CD8-positive, alpha-beta memory T cell (primary cell): Measurements from ENCODE around the gene OPCML. TPM values are rescaled to one million over a fixed set of nuclear protein-coding genes. Genes with fewer than 3 reads are reported as not detected.

Experiments used
- CTCF ChIA-PET: fragments of 350-600 bp; sonication (Branson Sonifier 250); formaldehyde crosslinking; loops from one replicate; lab custom pipeline; 2021; ENCODE audit warnings: antibody characterized with exemption; lab: Charles Lee
- POLR2A ChIA-PET: fragments of 350-600 bp; sonication (Branson Sonifier 250); formaldehyde crosslinking; loops from one replicate; lab custom pipeline; 2021; ENCODE audit warnings: antibody characterized with exemption; lab: Charles Lee
- DNase-seq, 5 donors: peaks; one replicate each; pipeline versions ENCODE4 v3.0.0 to v3.0.0-alpha.2; 2020 to 2022; ENCODE audit warnings: mixed read lengths in 1 of 5
- H3K27ac ChIP-seq: one replicate; pipeline ENCODE4 v1.7.0; 2013; ENCODE audit warnings: low read depth, mild to moderate bottlenecking, low read length, moderate library complexity
- H3K27me3 ChIP-seq: 2 replicates; pipeline ENCODE4 v1.7.0; 2013; ENCODE audit warnings: low read length, mild to moderate bottlenecking; ENCODE audit not compliant: insufficient read depth, poor library complexity, severe bottlenecking
- H3K36me3 ChIP-seq: 2 replicates; pipeline ENCODE4 v1.7.0; 2013; ENCODE audit warnings: mild to moderate bottlenecking, low read length, moderate library complexity; ENCODE audit not compliant: insufficient read depth
- H3K4me1 ChIP-seq: 2 replicates; pipeline ENCODE4 v1.7.0; 2013; ENCODE audit warnings: mild to moderate bottlenecking, low read length, moderate library complexity; ENCODE audit not compliant: insufficient read depth
- H3K4me3 ChIP-seq: 2 replicates; pipeline ENCODE4 v1.7.0; 2013; ENCODE audit warnings: mild to moderate bottlenecking, low read length
- H3K9me3 ChIP-seq: 2 replicates; pipeline ENCODE4 v1.7.0; 2013; ENCODE audit warnings: mild to moderate bottlenecking, low read length
- H3K27ac Mint-ChIP-seq, 8 donors: one replicate each; pipeline ENCODE4 v1.8.0; 2020 to 2021; ENCODE audit warnings: mixed read lengths in 8 of 8, mild to moderate bottlenecking in 6 of 8, inconsistent platforms in 3 of 8, moderate library complexity in 3 of 8
- H3K27me3 Mint-ChIP-seq, 2 donors: one replicate each; pipeline ENCODE4 v1.8.0; 2020 to 2021; ENCODE audit warnings: mixed read lengths in 2 of 2, mild to moderate bottlenecking in 1 of 2, moderate library complexity in 1 of 2
- H3K36me3 Mint-ChIP-seq, 3 donors: one replicate each; pipeline ENCODE4 v1.8.0; 2020 to 2021; ENCODE audit warnings: mixed read lengths in 3 of 3, inconsistent platforms in 1 of 3, mild to moderate bottlenecking in 1 of 3
- H3K4me1 Mint-ChIP-seq, 3 donors: one replicate each; pipeline ENCODE4 v1.8.0; 2020 to 2021; ENCODE audit warnings: mixed read lengths in 3 of 3, inconsistent platforms in 1 of 3, mild to moderate bottlenecking in 1 of 3
- H3K4me3 Mint-ChIP-seq, 7 donors: one replicate each; pipeline ENCODE4 v1.8.0; 2020 to 2021; ENCODE audit warnings: mixed read lengths in 7 of 7, mild to moderate bottlenecking in 6 of 7, moderate library complexity in 4 of 7, inconsistent platforms in 2 of 7
- H3K9me3 Mint-ChIP-seq, 5 donors: one replicate each; pipeline ENCODE4 v1.8.0; 2020 to 2022; ENCODE audit warnings: mixed read lengths in 5 of 5, mild to moderate bottlenecking in 3 of 5, moderate library complexity in 2 of 5, inconsistent platforms in 1 of 5
- polyA plus RNA-seq: library from polyadenylated mRNA; unstranded; fragments of 300-500 nt; fragmentation: Illumina TruSeq; gene quantifications from one replicate; pipeline ENCODE4 v1.2.3, GENCODE V29; 2021
- total RNA-seq, 2 experiments: library from RNA; stranded (reverse); gene quantifications; one replicate each; pipeline ENCODE4 v1.2.3, GENCODE V29; 2021

OPCML gene
- total and polyA plus RNA-seq, 3 experiments from 2014 or later: not detected

GRCh38 chr11:132818951-132819350 is 713.4 kb downstream of the OPCML start:
- no peaks in the 10 kb centered on the region for H3K4me1 ChIP-seq
- H3K36me3 ChIP-seq: no peaks in the 10 kb centered on the region
- H3K4me3 ChIP-seq: no peak overlapping the region
- no peak for DNase-seq
- no peaks in the 10 kb centered on the region for H3K4me1 Mint-ChIP-seq
- H3K9me3 Mint-ChIP-seq: peaks cover 0 to 2% (median 0%) of the 10 kb centered on the region in 5 donors
- H3K27ac ChIP-seq: no peak overlapping the region
- H3K9me3 ChIP-seq: no peaks in the 10 kb centered on the region
- POLR2A ChIA-PET: no interaction called here
- no peaks in the 10 kb centered on the region for H3K27me3 ChIP-seq
- no peak overlapping the region for H3K27ac Mint-ChIP-seq
- CTCF ChIA-PET: no interaction called here
- H3K36me3 Mint-ChIP-seq: no peaks in the 10 kb centered on the region
- peaks cover 0 to 4% of the 10 kb centered on the region in 2 donors for H3K27me3 Mint-ChIP-seq
- no peak overlapping the region for H3K4me3 Mint-ChIP-seq

GRCh38 chr11:132817387-132817786 is 714.9 kb downstream of the OPCML start:
- DNase-seq: no peak
- Histone ChIP-seq H3K4me1 (no peaks in the 10 kb centered on the region), H3K27ac (no peak overlapping the region), H3K36me3 (no peaks in the 10 kb centered on the region), H3K9me3 (no peaks in the 10 kb centered on the region), H3K4me3 (no peak overlapping the region), H3K27me3 (no peaks in the 10 kb centered on the region)
- H3K36me3 Mint-ChIP-seq: no peaks in the 10 kb centered on the region
- peaks cover 0 to 2% (median 0%) of the 10 kb centered on the region in 5 donors for H3K9me3 Mint-ChIP-seq
- ChIA-PET CTCF (no interaction called here), POLR2A (no interaction called here)
- no peak overlapping the region for H3K4me3 Mint-ChIP-seq
- H3K4me1 Mint-ChIP-seq: no peaks in the 10 kb centered on the region
- H3K27me3 Mint-ChIP-seq: peaks cover 0 to 4% of the 10 kb centered on the region in 2 donors
- H3K27ac Mint-ChIP-seq: no peak overlapping the region

- no peaks in the 10 kb centered on the region for H3K4me1 ChIP-seq
- H3K27me3 Mint-ChIP-seq: peaks cover 0 to 4% of the 10 kb centered on the region in 2 donors
- peaks cover 0 to 2% (median 0%) of the 10 kb centered on the region in 5 donors for H3K9me3 Mint-ChIP-seq
- H3K27me3 ChIP-seq: no peaks in the 10 kb centered on the region
- no peaks in the 10 kb centered on the region for H3K36me3 Mint-ChIP-seq
- H3K9me3 ChIP-seq: no peaks in the 10 kb centered on the region
- no peaks in the 10 kb centered on the region for H3K4me1 Mint-ChIP-seq
- H3K4me3 ChIP-seq: no peak overlapping the region
- ChIA-PET CTCF (no interaction called here), POLR2A (no interaction called here)
- DNase-seq: no peak
- H3K4me3 Mint-ChIP-seq: no peak overlapping the region
- no peak overlapping the region for H3K27ac ChIP-seq
- H3K27ac Mint-ChIP-seq: no peak overlapping the region
- H3K36me3 ChIP-seq: no peaks in the 10 kb centered on the region
These were observed 717.9 kb downstream of the OPCML start for GRCh38 chr11:132814410-132814809.

- H3K9me3 ChIP-seq: no peaks in the 10 kb centered on the region
- H3K27ac Mint-ChIP-seq: no peak overlapping the region
- H3K27ac ChIP-seq: no peak overlapping the region
- peaks cover 0 to 2% (median 0%) of the 10 kb centered on the region in 5 donors for H3K9me3 Mint-ChIP-seq
- no peak overlapping the region for H3K4me3 Mint-ChIP-seq
- no peaks in the 10 kb centered on the region for H3K36me3 Mint-ChIP-seq
- H3K4me1 Mint-ChIP-seq: no peaks in the 10 kb centered on the region
- ChIA-PET CTCF (no interaction called here), POLR2A (no interaction called here)
- no peaks in the 10 kb centered on the region for H3K36me3 ChIP-seq
- no peak for DNase-seq
- no peaks in the 10 kb centered on the region for H3K27me3 ChIP-seq
- H3K4me3 ChIP-seq: no peak overlapping the region
- no peaks in the 10 kb centered on the region for H3K4me1 ChIP-seq
- H3K27me3 Mint-ChIP-seq: peaks cover 0 to 6% of the 10 kb centered on the region in 2 donors
These were observed 720.7 kb downstream of the OPCML start for GRCh38 chr11:132811649-132812048.

GRCh38 chr11:132809070-132809469 is 723.2 kb downstream of the OPCML start:
- DNase-seq: no peak
- H3K9me3 ChIP-seq: no peaks in the 10 kb centered on the region
- no peak overlapping the region for H3K27ac Mint-ChIP-seq
- peaks cover 0 to 20% (median 0%) of the 10 kb centered on the region in 5 donors for H3K9me3 Mint-ChIP-seq
- POLR2A ChIA-PET: no interaction called here
- no peak overlapping the region for H3K4me3 ChIP-seq
- no peaks in the 10 kb centered on the region for H3K36me3 Mint-ChIP-seq
- H3K36me3 ChIP-seq: no peaks in the 10 kb centered on the region
- H3K27me3 Mint-ChIP-seq: peaks cover 0 to 1% of the 10 kb centered on the region in 2 donors
- no peaks in the 10 kb centered on the region for H3K4me1 ChIP-seq
- H3K27me3 ChIP-seq: no peaks in the 10 kb centered on the region
- no peaks in the 10 kb centered on the region for H3K4me1 Mint-ChIP-seq
- no peak overlapping the region for H3K4me3 Mint-ChIP-seq
- no peak overlapping the region for H3K27ac ChIP-seq
- CTCF ChIA-PET: no interaction called here

GRCh38 chr11:132804258-132804657 is 728.0 kb downstream of the OPCML start:
- Mint-ChIP-seq H3K27me3 (peaks cover 3 to 4% of the 10 kb centered on the region in 2 donors), H3K36me3 (peaks cover 0 to 2% (median 0%) of the 10 kb centered on the region in 3 donors), H3K27ac (no peak overlapping the region), H3K4me3 (no peak overlapping the region), H3K4me1 (no peaks in the 10 kb centered on the region), H3K9me3 (peaks cover 0 to 20% (median 3%) of the 10 kb centered on the region in 5 donors)
- DNase-seq: no peak
- H3K4me3 ChIP-seq: no peak overlapping the region
- no peaks in the 10 kb centered on the region for H3K9me3 ChIP-seq
- CTCF ChIA-PET: no interaction called here
- H3K27me3 ChIP-seq: no peaks in the 10 kb centered on the region
- POLR2A ChIA-PET: no interaction called here
- H3K27ac ChIP-seq: no peak overlapping the region
- no peaks in the 10 kb centered on the region for H3K4me1 ChIP-seq
- no peaks in the 10 kb centered on the region for H3K36me3 ChIP-seq

- Histone ChIP-seq H3K36me3 (no peaks in the 10 kb centered on the region), H3K27me3 (no peaks in the 10 kb centered on the region), H3K4me1 (no peaks in the 10 kb centered on the region), H3K9me3 (no peaks in the 10 kb centered on the region), H3K27ac (no peak overlapping the region), H3K4me3 (no peak overlapping the region)
- ChIA-PET CTCF (no interaction called here), POLR2A (no interaction called here)
- Mint-ChIP-seq H3K27ac (no peak overlapping the region), H3K4me1 (no peaks in the 10 kb centered on the region), H3K27me3 (peaks cover 3 to 4% of the 10 kb centered on the region in 2 donors), H3K4me3 (no peak overlapping the region), H3K9me3 (peaks cover 0 to 20% (median 3%) of the 10 kb centered on the region in 5 donors), H3K36me3 (peaks cover 0 to 2% (median 0%) of the 10 kb centered on the region in 3 donors)
- DNase-seq: no peak
These were observed 728.9 kb downstream of the OPCML start for GRCh38 chr11:132803436-132803835.

- no peaks in the 10 kb centered on the region for H3K4me1 Mint-ChIP-seq
These were observed 729.4 kb downstream of the OPCML start for GRCh38 chr11:132802947-132803346.

More at GRCh38 chr11:132802947-132803346, 729.4 kb downstream of the OPCML start:
- H3K4me3 Mint-ChIP-seq: no peak overlapping the region
- Histone ChIP-seq H3K4me3 (no peak overlapping the region), H3K27me3 (no peaks in the 10 kb centered on the region), H3K36me3 (no peaks in the 10 kb centered on the region), H3K27ac (no peak overlapping the region), H3K4me1 (no peaks in the 10 kb centered on the region), H3K9me3 (no peaks in the 10 kb centered on the region)
- CTCF ChIA-PET: no interaction called here
- peaks cover 0 to 20% (median 3%) of the 10 kb centered on the region in 5 donors for H3K9me3 Mint-ChIP-seq
- peaks cover 3 to 4% of the 10 kb centered on the region in 2 donors for H3K27me3 Mint-ChIP-seq
- no peak for DNase-seq
- H3K36me3 Mint-ChIP-seq: peaks cover 0 to 2% (median 0%) of the 10 kb centered on the region in 3 donors
- no peak overlapping the region for H3K27ac Mint-ChIP-seq
- POLR2A ChIA-PET: no interaction called here
